Measurements from ENCODE around the gene PKLR. TPM values are rescaled to one million over a fixed set of nuclear protein-coding genes. Genes with fewer than 3 reads are reported as not detected.

PKLR gene
- total RNA-seq, 1 experiment from 2014 or later = not detected

DNA sequence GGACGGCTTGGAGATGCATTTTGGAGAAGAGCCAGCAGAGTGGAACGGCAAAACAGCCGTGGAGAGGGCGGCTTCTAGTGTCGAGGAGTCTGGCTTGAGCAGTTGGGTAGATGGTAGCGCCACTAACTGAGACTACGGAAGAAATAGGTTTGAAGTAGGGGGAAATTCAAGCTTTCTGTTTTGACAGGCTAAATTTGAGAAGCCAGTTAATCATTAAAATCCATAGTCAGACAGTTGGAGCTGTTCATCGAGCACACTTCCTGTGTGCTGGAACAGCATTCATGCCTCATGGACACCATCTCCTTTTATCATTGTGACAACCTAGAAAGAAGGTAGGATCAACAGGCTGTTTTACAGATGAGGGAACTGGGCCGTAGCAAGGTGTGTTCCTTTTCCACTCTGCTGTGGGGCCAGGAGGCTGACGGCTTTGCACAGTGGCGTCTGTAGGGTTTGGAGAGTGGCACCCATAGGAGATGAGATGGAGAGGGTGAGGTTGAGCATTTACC is 3.4 kb upstream of the PKLR start:
- no peaks in the 10 kb centered on the region for H3K27me3 Mint-ChIP-seq (ENCODE audit: insufficient read depth, unreplicated experiment)
- H3K4me1 ChIP-seq = peaks cover 5% of the 10 kb centered on the region; the same call in 1 of the 2 replicates
- no peaks in the 10 kb centered on the region for H3K9me3 Mint-ChIP-seq (ENCODE audit: unreplicated experiment)
- no peaks in the 10 kb centered on the region for H3K9me3 ChIP-seq
- no peak for DNase-seq
- TF ChIP-seq, protein P1, sequence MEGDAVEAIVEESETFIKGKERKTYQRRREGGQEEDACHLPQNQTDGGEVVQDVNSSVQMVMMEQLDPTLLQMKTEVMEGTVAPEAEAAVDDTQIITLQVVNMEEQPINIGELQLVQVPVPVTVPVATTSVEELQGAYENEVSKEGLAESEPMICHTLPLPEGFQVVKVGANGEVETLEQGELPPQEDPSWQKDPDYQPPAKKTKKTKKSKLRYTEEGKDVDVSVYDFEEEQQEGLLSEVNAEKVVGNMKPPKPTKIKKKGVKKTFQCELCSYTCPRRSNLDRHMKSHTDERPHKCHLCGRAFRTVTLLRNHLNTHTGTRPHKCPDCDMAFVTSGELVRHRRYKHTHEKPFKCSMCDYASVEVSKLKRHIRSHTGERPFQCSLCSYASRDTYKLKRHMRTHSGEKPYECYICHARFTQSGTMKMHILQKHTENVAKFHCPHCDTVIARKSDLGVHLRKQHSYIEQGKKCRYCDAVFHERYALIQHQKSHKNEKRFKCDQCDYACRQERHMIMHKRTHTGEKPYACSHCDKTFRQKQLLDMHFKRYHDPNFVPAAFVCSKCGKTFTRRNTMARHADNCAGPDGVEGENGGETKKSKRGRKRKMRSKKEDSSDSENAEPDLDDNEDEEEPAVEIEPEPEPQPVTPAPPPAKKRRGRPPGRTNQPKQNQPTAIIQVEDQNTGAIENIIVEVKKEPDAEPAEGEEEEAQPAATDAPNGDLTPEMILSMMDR (IDR thresholded peaks at IDR 0.05; ENCODE audit: insufficient read depth in 1 of 2, low read depth in 1 of 2, low read length in 1 of 2, severe bottlenecking in 1 of 2, unreplicated experiment in 1 of 2) = no peak
- POLR2A ChIA-PET = no interaction called here
- no peaks in the 10 kb centered on the region for H3K36me3 ChIP-seq (ENCODE audit: control insufficient read depth, insufficient read depth, low read length)
- H3K27ac Mint-ChIP-seq (ENCODE audit: unreplicated experiment) = no peak overlapping the region
- H3K27me3 ChIP-seq (replicated peaks; ENCODE audit: control insufficient read depth, insufficient read depth, low read length) = no peaks in the 10 kb centered on the region
- peaks cover 21% of the 10 kb centered on the region for H3K36me3 Mint-ChIP-seq (ENCODE audit: insufficient read depth, unreplicated experiment)
- H3K4me3 ChIP-seq (ENCODE audit: low read depth, low read length) = no peak overlapping the region
- intact Hi-C loops (cut with micrococcal nuclease; ENCODE audit: unreplicated experiment) = no loop called here
- H3K4me3 Mint-ChIP-seq (ENCODE audit: unreplicated experiment) = no peak overlapping the region
- CTCF ChIA-PET = interaction anchor here (1.6 kb wide), 1 partner anchor 26 kb away, joined by 3 read pairs; no protein-coding TSS in a partner anchor
- BruUV-seq (replicated peaks) = no TSS peak
- peaks cover 6% of the 10 kb centered on the region for H3K4me1 Mint-ChIP-seq (ENCODE audit: low read depth, unreplicated experiment)

DNA sequence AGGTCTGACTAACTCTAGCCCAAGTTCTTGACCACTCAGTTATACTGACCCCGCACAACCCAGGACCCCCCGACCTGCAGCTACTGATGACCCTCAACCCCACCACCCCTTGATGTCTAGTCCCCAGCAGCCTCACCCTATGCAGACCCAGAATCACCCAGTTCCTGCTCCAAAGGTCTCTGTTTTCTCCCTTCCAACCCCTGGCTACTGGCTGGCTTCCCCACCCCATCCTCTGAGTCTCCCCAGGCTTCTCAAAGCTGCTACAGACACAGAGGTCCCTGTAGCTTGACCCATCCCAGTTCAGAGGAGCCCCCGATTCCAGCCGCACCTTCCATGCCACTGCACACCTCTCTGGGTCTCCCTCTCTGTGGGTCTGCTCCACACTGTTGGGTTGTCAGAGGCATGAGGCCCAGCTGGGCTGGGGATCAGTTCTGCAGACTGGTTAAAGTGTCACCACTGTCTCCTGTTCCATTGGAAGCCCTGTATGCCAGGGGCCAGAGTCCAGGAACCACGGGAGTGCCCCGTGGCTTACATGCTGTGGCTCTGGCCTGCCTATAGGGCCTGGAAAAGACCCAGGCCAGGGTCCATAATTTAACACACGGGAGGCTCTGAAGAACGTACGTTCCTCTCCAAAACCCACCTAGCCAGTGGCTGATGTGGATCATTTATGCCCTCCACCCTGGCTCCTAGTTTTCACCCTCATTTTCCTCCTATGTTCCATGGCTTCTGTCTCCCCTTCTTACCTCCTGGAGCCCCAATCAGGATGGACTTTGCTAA is 497 bp downstream of the PKLR start:
- H3K4me1 Mint-ChIP-seq (ENCODE audit: low read depth, unreplicated experiment) = peaks cover 6% of the 10 kb centered on the region
- H3K9me3 Mint-ChIP-seq (ENCODE audit: unreplicated experiment) = no peaks in the 10 kb centered on the region
- TF ChIP-seq, protein P1 (IDR thresholded peaks at IDR 0.05; ENCODE audit: insufficient read depth in 1 of 2, low read depth in 1 of 2, low read length in 1 of 2, severe bottlenecking in 1 of 2, unreplicated experiment in 1 of 2) = no peak
- no peak overlapping the region for H3K4me3 Mint-ChIP-seq (ENCODE audit: unreplicated experiment)
- BruUV-seq (replicated peaks) = no TSS peak
- DNase-seq = no peak
- ChIA-PET CTCF (no interaction called here), POLR2A (no interaction called here)
- intact Hi-C loops (cut with micrococcal nuclease; ENCODE audit: unreplicated experiment) = no loop called here
- no peak overlapping the region for H3K27ac Mint-ChIP-seq (ENCODE audit: unreplicated experiment)
- no peaks in the 10 kb centered on the region for H3K27me3 Mint-ChIP-seq (ENCODE audit: insufficient read depth, unreplicated experiment)
- Histone ChIP-seq H3K27me3 (replicated peaks; ENCODE audit: control insufficient read depth, insufficient read depth, low read length) (no peaks in the 10 kb centered on the region), H3K36me3 (ENCODE audit: control insufficient read depth, insufficient read depth, low read length) (no peaks in the 10 kb centered on the region), H3K4me3 (ENCODE audit: low read depth, low read length) (no peak overlapping the region), H3K9me3 (no peaks in the 10 kb centered on the region), H3K4me1 (no peaks in the 10 kb centered on the region)
- no peaks in the 10 kb centered on the region for H3K36me3 Mint-ChIP-seq (ENCODE audit: insufficient read depth, unreplicated experiment)

DNA sequence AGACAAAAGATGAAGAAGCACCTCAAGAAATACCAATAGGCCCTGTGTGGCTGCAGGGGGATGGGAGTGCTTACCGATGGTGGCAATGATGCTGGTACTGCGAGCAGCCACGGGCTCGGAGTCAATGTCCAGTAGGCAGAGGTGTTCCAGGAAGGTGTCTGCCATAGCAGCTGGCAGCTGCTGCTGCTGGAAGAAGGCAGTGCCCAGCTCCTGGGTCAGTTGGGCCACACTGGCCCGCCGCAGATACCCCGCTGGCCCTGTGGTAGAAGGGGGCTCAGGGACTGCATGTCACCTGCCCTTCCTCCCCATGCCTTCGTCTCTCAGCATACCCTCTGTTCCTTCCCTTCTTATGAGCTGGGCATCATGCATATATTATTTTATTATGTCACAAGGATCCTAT is 1.2 kb downstream of the PKLR start:
- DNase-seq = no peak
- Histone ChIP-seq H3K9me3 (no peaks in the 10 kb centered on the region), H3K36me3 (ENCODE audit: control insufficient read depth, insufficient read depth, low read length) (no peaks in the 10 kb centered on the region), H3K4me3 (ENCODE audit: low read depth, low read length) (no peak overlapping the region), H3K27me3 (replicated peaks; ENCODE audit: control insufficient read depth, insufficient read depth, low read length) (no peaks in the 10 kb centered on the region), H3K4me1 (no peaks in the 10 kb centered on the region)
- Mint-ChIP-seq H3K27ac (ENCODE audit: unreplicated experiment) (no peak overlapping the region), H3K27me3 (ENCODE audit: insufficient read depth, unreplicated experiment) (no peaks in the 10 kb centered on the region), H3K4me3 (ENCODE audit: unreplicated experiment) (no peak overlapping the region), H3K9me3 (ENCODE audit: unreplicated experiment) (no peaks in the 10 kb centered on the region), H3K36me3 (ENCODE audit: insufficient read depth, unreplicated experiment) (no peaks in the 10 kb centered on the region), H3K4me1 (ENCODE audit: low read depth, unreplicated experiment) (peaks cover 6% of the 10 kb centered on the region)
- intact Hi-C loops (cut with micrococcal nuclease; ENCODE audit: unreplicated experiment) = no loop called here
- BruUV-seq (replicated peaks) = no TSS peak
- ChIA-PET POLR2A (no interaction called here), CTCF (no interaction called here)
- TF ChIP-seq, protein P1 (IDR thresholded peaks at IDR 0.05; ENCODE audit: insufficient read depth in 1 of 2, low read depth in 1 of 2, low read length in 1 of 2, severe bottlenecking in 1 of 2, unreplicated experiment in 1 of 2) = no peak

Measured in Caco-2 (cell line).